Measurements from ENCODE around the gene DUSP3.
A peak's percentile ranks its signal among the peaks of the same experiment; 100 is the strongest.

The DUSP3 gene

GRCh38 chr17:43736389-43736788 lies 42.4 kb downstream of the DUSP3 start:
- DNase-seq (ENCODE audit: extremely low read depth in 1 of 2, low read depth in 1 of 2) = no peak

- no peak for DNase-seq (ENCODE audit: extremely low read depth in 1 of 2, low read depth in 1 of 2)
Observed at GRCh38 chr17:43734376-43734775, 44.4 kb downstream of the DUSP3 start.

GRCh38 chr17:43733956-43734355 lies 44.8 kb downstream of the DUSP3 start:
- DNase-seq (ENCODE audit: extremely low read depth in 1 of 2, low read depth in 1 of 2) = no peak

GRCh38 chr17:43732958-43733357 lies 45.8 kb downstream of the DUSP3 start:
- DNase-seq (ENCODE audit: extremely low read depth in 1 of 2, low read depth in 1 of 2) = no peak

GRCh38 chr17:43728081-43728480 lies 50.7 kb downstream of the DUSP3 start:
- DNase-seq (ENCODE audit: extremely low read depth in 1 of 2, low read depth in 1 of 2) = no peak

- DNase-seq (ENCODE audit: extremely low read depth in 1 of 2, low read depth in 1 of 2) = no peak
Observed at GRCh38 chr17:43723697-43724359, 54.9 kb downstream of the DUSP3 start.

GRCh38 chr17:43722870-43723665 lies 55.7 kb downstream of the DUSP3 start:
- DNase-seq (ENCODE audit: extremely low read depth in 1 of 2, low read depth in 1 of 2) = no peak

GRCh38 chr17:43722269-43722619 lies 56.5 kb downstream of the DUSP3 start:
- no peak for DNase-seq (ENCODE audit: extremely low read depth in 1 of 2, low read depth in 1 of 2)

- no peak for DNase-seq (ENCODE audit: extremely low read depth in 1 of 2, low read depth in 1 of 2)
Observed at GRCh38 chr17:43721537-43722268, 57.1 kb downstream of the DUSP3 start.

GRCh38 chr17:43720311-43721060 lies 58.3 kb downstream of the DUSP3 start:
- peak; percentile 41 to 46 for DNase-seq (ENCODE audit: extremely low read depth in 1 of 2, low read depth in 1 of 2)

- no peak for DNase-seq (ENCODE audit: extremely low read depth in 1 of 2, low read depth in 1 of 2)
Observed at GRCh38 chr17:43719578-43719977, 59.2 kb downstream of the DUSP3 start.

GRCh38 chr17:43718544-43718943 lies 60.2 kb downstream of the DUSP3 start:
- DNase-seq (ENCODE audit: extremely low read depth in 1 of 2, low read depth in 1 of 2) = no peak

- no peak for DNase-seq (ENCODE audit: extremely low read depth in 1 of 2, low read depth in 1 of 2)
Observed at GRCh38 chr17:43717913-43718312, 60.9 kb downstream of the DUSP3 start.

Data from activated CD8-positive, alpha-beta memory T cell treated with anti-CD3 and anti-CD28 coated beads for 1 hour (primary cell).